NCI-H2107 treated with DMSO at 0.1 percent for 48 hours (cell line): ENCODE results near the gene SH3PXD2A.
"Not testable (repeated sequence)": the region's sequence is repeated elsewhere in the genome, so short reads cannot be mapped to it uniquely, and the experiment has no call there.

Source experiments
- DNase-seq: peaks from one replicate; lab custom pipeline; 2025; ENCODE audit not compliant: unreplicated experiment; lab: John Stamatoyannopoulos, UW

SH3PXD2A gene

GRCh38 chr10:103793920-103794883 lies 61.2 kb downstream of the SH3PXD2A start:
- no peak for DNase-seq

DNA sequence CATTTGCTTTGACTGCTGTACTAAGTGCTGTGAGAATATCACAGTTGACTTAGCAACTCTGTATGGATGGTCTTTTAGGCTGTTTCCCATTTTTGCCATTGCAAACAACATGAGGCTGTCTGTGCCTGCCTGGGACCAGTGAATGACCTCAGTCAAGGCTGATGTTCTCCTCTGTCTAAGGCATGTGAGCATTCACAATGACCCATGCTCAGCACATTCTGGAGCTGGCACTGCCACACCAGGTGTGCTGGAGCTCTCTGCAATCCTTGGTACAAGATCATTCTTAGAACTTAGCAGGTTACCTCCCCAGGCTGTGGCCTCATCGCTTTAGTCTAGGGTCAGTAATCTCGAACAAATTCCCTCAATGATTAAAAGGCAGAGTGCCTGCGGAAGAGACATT lies 61.9 kb downstream of the SH3PXD2A start:
- DNase-seq: no peak

DNA sequence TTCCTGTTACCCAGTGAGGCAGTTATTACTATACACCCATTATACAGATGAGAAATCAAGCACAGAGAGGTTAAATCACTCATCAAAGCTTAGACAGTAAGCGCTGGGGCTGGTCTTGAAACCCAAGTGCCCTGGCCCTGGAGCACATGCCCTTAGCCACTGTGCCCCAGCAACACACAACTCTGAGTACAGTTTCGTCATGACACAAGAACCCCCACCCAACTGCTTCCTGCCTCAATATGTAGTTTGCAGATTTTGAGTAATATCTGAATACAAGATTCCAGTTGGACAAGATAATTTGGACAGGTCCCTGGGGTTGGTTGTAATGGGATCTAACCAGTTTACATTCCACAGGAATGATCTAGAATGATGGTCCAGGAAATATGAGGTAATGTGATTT lies 62.8 kb downstream of the SH3PXD2A start:
- DNase-seq: no peak

GRCh38 chr10:103791858-103792257 lies 63.5 kb downstream of the SH3PXD2A start:
- no peak for DNase-seq

GRCh38 chr10:103791291-103791690 lies 64.1 kb downstream of the SH3PXD2A start:
- no peak for DNase-seq

GRCh38 chr10:103790580-103790979 lies 64.8 kb downstream of the SH3PXD2A start:
- DNase-seq: no peak

- no peak for DNase-seq
These were observed 65.6 kb downstream of the SH3PXD2A start for GRCh38 chr10:103789771-103790201.

DNA sequence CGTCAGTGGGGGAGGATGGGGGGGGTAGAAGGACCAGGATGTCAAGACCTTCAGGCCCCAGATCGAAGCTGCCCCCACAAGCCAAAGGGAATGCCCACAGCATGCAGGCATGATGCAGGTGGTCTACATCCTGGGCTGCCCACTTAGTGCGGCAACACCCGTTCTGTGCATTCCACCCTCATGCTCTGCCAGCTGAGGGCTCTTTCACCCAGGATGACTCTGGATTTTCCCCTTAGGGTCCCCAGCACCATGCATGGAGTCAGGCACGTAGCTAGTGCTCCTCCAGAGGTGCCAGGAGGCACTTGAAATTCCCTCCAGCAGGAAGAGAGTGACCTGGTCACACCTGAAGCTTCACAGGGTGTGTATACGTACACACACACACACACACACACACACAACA lies 66.2 kb downstream of the SH3PXD2A start:
- no peak for DNase-seq

DNA sequence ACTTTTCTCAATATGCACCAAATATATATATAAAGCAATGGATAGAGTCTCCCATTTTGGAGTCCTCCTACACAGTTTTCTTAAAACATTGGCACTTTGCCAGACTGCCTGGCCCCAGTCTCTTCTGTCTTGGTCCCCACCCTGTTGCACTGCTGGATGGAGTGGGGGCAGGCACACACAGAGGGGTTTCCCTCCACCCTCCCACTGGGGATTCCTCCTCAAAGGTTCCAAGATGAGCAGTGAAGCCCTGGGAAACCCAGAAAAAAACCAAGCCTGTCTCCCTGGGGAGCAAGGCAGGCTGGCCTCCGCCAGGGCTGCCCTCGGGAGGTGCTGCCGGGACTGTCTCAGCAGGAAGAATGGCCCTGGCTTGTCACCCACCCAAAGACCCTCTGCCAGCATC lies 68.0 kb downstream of the SH3PXD2A start:
- no peak for DNase-seq

DNA sequence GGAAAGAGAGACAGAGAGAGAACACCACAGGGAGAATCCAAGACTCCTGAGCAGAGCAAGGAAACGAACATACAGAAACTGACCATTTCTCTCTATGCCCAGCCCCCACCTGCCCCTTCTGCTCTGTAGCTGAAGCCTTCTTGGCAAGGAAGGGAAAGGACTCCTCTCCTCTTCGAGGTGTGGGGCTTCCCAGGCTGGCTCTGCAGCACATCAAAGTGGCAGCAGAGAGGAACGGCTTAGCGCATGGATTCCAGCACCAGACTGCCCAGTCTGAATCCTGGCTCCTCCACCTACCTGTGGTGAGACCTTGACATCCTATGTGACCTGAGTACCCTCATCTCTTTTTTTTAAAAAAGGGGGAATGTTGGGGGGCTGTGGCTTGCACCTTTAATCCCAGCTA lies 69.4 kb downstream of the SH3PXD2A start:
- DNase-seq: no peak

- no peak for DNase-seq
These were observed 70.5 kb downstream of the SH3PXD2A start for GRCh38 chr10:103784723-103785418.

DNA sequence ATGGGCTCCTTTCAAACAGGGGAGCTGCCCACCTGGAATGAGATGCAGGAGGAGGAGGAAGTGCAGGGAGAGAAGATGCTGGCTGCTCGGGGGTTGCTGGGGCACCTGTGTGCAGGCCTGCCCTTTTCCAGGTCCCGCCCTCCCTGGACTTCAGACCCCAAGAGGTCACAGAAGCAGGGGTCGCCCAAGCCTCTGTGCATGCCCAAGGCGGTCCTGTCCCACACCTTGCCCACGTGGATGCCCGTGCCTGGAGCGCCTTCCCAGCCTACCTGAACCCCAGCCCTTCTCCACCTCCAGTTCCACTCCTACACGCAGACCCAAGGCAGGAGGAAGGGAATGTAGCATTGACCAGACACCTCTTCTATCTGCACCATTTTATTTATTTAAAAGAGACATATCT lies 71.3 kb downstream of the SH3PXD2A start:
- no peak for DNase-seq

- no peak for DNase-seq
These were observed 71.7 kb downstream of the SH3PXD2A start for GRCh38 chr10:103783681-103784080.

- DNase-seq: no peak
These were observed 73.9 kb downstream of the SH3PXD2A start for GRCh38 chr10:103781329-103782061.

DNA sequence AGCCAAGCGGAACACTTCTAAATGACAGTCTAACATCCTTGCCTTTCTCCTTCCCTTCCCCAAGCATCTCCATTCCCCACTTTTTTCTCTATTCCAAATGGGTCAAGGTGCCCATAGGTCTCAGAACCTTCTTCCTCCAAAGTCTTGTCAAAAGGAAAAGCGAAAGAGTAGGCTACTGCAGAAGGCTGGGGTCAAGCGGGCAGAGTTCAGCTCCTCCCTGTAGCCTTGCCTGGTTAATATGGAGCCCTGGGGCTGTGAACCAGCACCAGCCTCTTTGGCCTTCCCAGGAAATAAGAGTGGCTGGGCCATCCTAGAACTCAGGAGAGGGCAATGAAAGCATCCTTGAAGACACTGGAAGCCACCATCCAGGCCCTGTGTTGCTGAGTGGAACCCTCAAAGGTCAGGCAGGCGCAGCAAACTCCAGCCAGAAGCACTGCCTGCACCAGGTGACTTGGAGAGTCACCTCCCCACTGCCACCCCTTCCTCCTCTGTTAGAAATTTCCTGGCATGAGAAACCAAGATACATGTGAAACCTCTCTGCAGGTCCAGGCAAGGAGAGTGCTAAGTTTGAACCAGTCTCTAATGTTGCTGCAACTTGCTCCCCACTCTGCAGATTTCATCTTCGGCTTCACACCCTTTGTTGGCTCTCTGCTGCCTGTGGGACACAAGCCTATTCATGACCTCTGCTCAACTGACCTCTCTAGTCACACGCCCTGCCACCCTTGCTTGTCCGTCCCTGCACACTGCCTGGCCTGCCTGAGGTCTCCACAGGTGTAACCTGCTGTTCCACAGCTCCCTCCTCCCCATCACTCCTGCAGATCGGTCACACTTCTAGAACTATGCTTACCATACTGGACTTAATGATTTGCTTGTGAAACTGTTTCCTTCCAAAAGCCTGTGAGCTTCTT lies 74.9 kb downstream of the SH3PXD2A start:
- DNase-seq: no peak

DNA sequence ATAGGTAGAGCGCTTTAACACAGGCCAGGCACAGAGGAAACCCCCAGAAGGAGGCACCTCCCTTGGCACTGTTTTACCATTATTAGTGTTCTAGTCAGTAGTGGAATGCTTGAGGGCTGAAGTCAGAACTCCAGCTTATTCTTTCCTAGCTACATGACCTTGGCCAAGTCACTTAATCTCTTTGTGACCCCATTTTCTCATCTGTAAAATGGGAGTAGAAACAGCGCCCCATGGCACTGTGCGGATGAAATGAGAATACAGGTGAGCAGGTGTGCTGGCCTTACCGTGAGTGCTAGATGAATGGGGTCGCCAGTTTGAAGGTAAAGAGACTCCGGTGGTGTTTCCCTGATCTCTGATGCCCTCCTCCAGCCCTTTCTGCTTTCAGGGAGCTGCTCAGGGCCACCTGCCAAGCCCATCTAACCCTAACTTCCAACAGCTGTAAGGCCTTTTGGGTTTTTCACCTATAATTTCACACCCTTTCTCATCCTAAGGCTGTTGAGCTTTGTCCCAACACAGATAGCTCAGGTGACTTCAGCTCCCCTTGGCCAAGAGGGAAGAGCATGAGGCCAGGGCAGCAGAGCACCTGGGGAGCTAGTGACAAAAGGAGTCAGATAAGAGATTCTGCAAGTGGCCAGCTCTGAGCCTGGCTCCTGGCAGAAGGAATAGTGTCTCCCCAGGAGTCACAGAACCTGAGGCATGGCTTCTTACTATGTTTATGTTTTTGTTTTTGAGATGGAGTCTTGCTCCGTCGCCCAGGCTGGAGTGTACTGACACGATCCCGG lies 76.8 kb downstream of the SH3PXD2A start:
- no peak for DNase-seq

- no peak for DNase-seq
These were observed 78.3 kb downstream of the SH3PXD2A start for GRCh38 chr10:103776878-103777591.

GRCh38 chr10:103775776-103776175 lies 79.6 kb downstream of the SH3PXD2A start:
- DNase-seq: no peak

DNA sequence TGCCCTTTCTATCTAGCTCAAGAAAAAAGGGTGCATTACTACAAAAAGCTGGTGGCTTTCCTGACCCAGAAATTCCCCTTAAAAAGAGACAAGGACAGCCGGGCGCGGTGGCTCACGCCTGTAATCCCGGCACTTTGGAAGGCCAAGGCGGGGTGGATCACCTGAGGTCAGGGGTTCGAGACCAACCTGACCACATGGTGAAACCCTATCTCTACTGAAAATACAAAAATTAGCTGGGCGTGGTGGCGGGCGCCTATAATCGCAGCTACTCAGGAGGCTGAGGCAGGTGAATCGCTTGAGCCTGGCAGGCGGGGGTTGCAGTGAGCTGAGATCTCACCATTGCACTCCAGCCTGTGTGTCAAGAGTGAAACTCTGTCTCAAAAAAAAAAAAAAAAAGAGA lies 82.5 kb downstream of the SH3PXD2A start:
- not testable (repeated sequence) for DNase-seq
